ENCODE results near the gene HIPK4. TPM values are rescaled to one million over a fixed set of nuclear protein-coding genes. Genes with fewer than 3 reads are reported as not detected.
"Not testable (repeated sequence)": the region's sequence is repeated elsewhere in the genome, so short reads cannot be mapped to it uniquely, and the experiment has no call there.

Gene HIPK4
- total and polyA plus RNA-seq, 2 experiments from 2014 or later: 0.21 to 0.52 TPM

- H3K4me3 Mint-ChIP-seq, H3K27ac Mint-ChIP-seq: not testable (repeated sequence)
Measured at GRCh38 chr19:40370253-40370652, 19.7 kb downstream of the HIPK4 start.

DNA sequence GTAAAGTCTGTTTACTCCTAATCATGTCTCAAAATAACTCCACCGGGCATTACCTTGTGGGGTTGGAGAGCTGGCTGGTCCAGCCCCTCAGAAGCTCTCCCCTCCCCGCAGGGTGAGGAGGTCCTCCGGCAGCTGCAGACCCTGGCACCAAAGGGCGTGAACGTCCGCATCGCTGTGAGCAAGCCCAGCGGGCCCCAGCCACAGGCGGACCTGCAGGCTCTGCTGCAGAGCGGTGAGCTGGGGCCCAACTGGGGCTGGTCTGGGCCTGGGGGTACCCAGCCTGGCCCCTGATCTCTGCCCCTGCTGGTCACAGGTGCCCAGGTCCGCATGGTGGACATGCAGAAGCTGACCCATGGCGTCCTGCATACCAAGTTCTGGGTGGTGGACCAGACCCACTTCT, 20.2 kb downstream of the HIPK4 start:
- Mint-ChIP-seq H3K9me3 (no peaks in the 10 kb centered on the region), H3K27me3 (ENCODE audit: insufficient read depth, low read depth, poor library complexity) (peaks cover 8% of the 10 kb centered on the region), H3K4me1 (peaks cover 17% of the 10 kb centered on the region), H3K4me3 (no peak overlapping the region), H3K36me3 (ENCODE audit: low read depth) (peaks cover 60% of the 10 kb centered on the region), H3K27ac (no peak overlapping the region)
- Histone ChIP-seq H4K20me1 (replicated peaks; ENCODE audit: insufficient read depth) (peaks cover 6% of the 10 kb centered on the region; the same call in 1 of the 2 replicates), H3K27me3 (ENCODE audit: insufficient read depth) (no peaks in the 10 kb centered on the region), H3K9me2 (ENCODE audit: insufficient read depth) (no peaks in the 10 kb centered on the region), H2AFZ (no peak overlapping the region), H3K4me3 (no peak overlapping the region), H3K27ac (ENCODE audit: low read depth) (no peak overlapping the region), H3K4me1 (ENCODE audit: insufficient read depth) (peaks cover 20% of the 10 kb centered on the region), H3K36me3 (ENCODE audit: insufficient read depth) (peaks cover 7% of the 10 kb centered on the region; the same call in 1 of the 2 replicates), H3K4me2 (no peak overlapping the region), H3F3A (replicated peaks; ENCODE audit: low read depth) (no peaks in the 10 kb centered on the region), H3K79me2 (replicated peaks; ENCODE audit: insufficient read depth) (peaks cover 7% of the 10 kb centered on the region; the same call in 1 of the 2 replicates)
- DNase-seq (ENCODE audit: low spot score): no peak
- no peak for ATAC-seq
- TF ChIP-seq EZH2 (IDR thresholded peaks at IDR 0.05; ENCODE audit: low read depth, unreplicated experiment): no peak
- no peak for TF ChIP-seq CREB1 (CRISPR knock-in tag; IDR thresholded peaks at IDR 0.05; ENCODE audit: low read depth)
- no peak for TF ChIP-seq JUNB (IDR thresholded peaks at IDR 0.05; ENCODE audit: unreplicated experiment)
- TF ChIP-seq, protein P1, sequence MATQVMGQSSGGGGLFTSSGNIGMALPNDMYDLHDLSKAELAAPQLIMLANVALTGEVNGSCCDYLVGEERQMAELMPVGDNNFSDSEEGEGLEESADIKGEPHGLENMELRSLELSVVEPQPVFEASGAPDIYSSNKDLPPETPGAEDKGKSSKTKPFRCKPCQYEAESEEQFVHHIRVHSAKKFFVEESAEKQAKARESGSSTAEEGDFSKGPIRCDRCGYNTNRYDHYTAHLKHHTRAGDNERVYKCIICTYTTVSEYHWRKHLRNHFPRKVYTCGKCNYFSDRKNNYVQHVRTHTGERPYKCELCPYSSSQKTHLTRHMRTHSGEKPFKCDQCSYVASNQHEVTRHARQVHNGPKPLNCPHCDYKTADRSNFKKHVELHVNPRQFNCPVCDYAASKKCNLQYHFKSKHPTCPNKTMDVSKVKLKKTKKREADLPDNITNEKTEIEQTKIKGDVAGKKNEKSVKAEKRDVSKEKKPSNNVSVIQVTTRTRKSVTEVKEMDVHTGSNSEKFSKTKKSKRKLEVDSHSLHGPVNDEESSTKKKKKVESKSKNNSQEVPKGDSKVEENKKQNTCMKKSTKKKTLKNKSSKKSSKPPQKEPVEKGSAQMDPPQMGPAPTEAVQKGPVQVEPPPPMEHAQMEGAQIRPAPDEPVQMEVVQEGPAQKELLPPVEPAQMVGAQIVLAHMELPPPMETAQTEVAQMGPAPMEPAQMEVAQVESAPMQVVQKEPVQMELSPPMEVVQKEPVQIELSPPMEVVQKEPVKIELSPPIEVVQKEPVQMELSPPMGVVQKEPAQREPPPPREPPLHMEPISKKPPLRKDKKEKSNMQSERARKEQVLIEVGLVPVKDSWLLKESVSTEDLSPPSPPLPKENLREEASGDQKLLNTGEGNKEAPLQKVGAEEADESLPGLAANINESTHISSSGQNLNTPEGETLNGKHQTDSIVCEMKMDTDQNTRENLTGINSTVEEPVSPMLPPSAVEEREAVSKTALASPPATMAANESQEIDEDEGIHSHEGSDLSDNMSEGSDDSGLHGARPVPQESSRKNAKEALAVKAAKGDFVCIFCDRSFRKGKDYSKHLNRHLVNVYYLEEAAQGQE (IDR thresholded peaks at IDR 0.05; ENCODE audit: unreplicated experiment): no peak
- TF ChIP-seq, protein P2, sequence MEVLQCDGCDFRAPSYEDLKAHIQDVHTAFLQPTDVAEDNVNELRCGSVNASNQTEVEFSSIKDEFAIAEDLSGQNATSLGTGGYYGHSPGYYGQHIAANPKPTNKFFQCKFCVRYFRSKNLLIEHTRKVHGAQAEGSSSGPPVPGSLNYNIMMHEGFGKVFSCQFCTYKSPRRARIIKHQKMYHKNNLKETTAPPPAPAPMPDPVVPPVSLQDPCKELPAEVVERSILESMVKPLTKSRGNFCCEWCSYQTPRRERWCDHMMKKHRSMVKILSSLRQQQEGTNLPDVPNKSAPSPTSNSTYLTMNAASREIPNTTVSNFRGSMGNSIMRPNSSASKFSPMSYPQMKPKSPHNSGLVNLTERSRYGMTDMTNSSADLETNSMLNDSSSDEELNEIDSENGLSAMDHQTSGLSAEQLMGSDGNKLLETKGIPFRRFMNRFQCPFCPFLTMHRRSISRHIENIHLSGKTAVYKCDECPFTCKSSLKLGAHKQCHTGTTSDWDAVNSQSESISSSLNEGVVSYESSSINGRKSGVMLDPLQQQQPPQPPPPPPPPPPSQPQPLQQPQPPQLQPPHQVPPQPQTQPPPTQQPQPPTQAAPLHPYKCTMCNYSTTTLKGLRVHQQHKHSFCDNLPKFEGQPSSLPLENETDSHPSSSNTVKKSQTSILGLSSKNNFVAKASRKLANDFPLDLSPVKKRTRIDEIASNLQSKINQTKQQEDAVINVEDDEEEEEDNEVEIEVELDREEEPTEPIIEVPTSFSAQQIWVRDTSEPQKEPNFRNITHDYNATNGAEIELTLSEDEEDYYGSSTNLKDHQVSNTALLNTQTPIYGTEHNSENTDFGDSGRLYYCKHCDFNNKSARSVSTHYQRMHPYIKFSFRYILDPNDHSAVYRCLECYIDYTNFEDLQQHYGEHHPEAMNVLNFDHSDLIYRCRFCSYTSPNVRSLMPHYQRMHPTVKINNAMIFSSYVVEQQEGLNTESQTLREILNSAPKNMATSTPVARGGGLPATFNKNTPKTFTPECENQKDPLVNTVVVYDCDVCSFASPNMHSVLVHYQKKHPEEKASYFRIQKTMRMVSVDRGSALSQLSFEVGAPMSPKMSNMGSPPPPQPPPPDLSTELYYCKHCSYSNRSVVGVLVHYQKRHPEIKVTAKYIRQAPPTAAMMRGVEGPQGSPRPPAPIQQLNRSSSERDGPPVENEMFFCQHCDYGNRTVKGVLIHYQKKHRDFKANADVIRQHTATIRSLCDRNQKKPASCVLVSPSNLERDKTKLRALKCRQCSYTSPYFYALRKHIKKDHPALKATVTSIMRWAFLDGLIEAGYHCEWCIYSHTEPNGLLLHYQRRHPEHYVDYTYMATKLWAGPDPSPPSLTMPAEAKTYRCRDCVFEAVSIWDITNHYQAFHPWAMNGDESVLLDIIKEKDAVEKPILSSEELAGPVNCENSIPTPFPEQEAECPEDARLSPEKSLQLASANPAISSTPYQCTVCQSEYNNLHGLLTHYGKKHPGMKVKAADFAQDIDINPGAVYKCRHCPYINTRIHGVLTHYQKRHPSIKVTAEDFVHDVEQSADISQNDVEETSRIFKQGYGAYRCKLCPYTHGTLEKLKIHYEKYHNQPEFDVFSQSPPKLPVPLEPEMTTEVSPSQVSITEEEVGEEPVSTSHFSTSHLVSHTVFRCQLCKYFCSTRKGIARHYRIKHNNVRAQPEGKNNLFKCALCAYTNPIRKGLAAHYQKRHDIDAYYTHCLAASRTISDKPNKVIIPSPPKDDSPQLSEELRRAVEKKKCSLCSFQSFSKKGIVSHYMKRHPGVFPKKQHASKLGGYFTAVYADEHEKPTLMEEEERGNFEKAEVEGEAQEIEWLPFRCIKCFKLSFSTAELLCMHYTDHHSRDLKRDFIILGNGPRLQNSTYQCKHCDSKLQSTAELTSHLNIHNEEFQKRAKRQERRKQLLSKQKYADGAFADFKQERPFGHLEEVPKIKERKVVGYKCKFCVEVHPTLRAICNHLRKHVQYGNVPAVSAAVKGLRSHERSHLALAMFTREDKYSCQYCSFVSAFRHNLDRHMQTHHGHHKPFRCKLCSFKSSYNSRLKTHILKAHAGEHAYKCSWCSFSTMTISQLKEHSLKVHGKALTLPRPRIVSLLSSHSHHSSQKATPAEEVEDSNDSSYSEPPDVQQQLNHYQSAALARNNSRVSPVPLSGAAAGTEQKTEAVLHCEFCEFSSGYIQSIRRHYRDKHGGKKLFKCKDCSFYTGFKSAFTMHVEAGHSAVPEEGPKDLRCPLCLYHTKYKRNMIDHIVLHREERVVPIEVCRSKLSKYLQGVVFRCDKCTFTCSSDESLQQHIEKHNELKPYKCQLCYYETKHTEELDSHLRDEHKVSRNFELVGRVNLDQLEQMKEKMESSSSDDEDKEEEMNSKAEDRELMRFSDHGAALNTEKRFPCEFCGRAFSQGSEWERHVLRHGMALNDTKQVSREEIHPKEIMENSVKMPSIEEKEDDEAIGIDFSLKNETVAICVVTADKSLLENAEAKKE (CRISPR knock-in tag; IDR thresholded peaks at IDR 0.05): no peak
- TF ChIP-seq, protein P3, sequence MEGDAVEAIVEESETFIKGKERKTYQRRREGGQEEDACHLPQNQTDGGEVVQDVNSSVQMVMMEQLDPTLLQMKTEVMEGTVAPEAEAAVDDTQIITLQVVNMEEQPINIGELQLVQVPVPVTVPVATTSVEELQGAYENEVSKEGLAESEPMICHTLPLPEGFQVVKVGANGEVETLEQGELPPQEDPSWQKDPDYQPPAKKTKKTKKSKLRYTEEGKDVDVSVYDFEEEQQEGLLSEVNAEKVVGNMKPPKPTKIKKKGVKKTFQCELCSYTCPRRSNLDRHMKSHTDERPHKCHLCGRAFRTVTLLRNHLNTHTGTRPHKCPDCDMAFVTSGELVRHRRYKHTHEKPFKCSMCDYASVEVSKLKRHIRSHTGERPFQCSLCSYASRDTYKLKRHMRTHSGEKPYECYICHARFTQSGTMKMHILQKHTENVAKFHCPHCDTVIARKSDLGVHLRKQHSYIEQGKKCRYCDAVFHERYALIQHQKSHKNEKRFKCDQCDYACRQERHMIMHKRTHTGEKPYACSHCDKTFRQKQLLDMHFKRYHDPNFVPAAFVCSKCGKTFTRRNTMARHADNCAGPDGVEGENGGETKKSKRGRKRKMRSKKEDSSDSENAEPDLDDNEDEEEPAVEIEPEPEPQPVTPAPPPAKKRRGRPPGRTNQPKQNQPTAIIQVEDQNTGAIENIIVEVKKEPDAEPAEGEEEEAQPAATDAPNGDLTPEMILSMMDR (conservative IDR thresholded peaks at IDR 0.05; ENCODE audit: low read depth in 2 of 2): no peak
- no peak for TF ChIP-seq EZH2phosphoT487 (IDR thresholded peaks at IDR 0.05; ENCODE audit: unreplicated experiment)
- TF ChIP-seq ETS1 (IDR thresholded peaks at IDR 0.05): no peak
- TF ChIP-seq ZNF114 (CRISPR knock-in tag; IDR thresholded peaks at IDR 0.05): no peak
- TF ChIP-seq NANOG (IDR thresholded peaks at IDR 0.05; ENCODE audit: borderline replicate concordance): no peak

More at GRCh38 chr19:40370253-40370652, 19.7 kb downstream of the HIPK4 start:
- peaks cover 16% of the 10 kb centered on the region for H3K4me1 ChIP-seq (ENCODE audit: insufficient read depth)
- H3F3A ChIP-seq (replicated peaks; ENCODE audit: low read depth); H2AFZ ChIP-seq; H3K9me3 Mint-ChIP-seq; H3K79me2 ChIP-seq (replicated peaks; ENCODE audit: insufficient read depth); DNase-seq (ENCODE audit: low spot score); H3K36me3 ChIP-seq (ENCODE audit: insufficient read depth); H3K27ac ChIP-seq (ENCODE audit: low read depth); ATAC-seq; H4K20me1 ChIP-seq (replicated peaks; ENCODE audit: insufficient read depth); H3K27me3 Mint-ChIP-seq (ENCODE audit: insufficient read depth, low read depth, poor library complexity); H3K9me2 ChIP-seq (ENCODE audit: insufficient read depth); H3K4me3 ChIP-seq; H3K4me2 ChIP-seq; H3K27me3 ChIP-seq (ENCODE audit: insufficient read depth): not testable (repeated sequence)
- Mint-ChIP-seq H3K4me1 (peaks cover 12% of the 10 kb centered on the region), H3K36me3 (ENCODE audit: low read depth) (peaks cover 65% of the 10 kb centered on the region)
